Stimulated activated CD4-positive, alpha-beta T cell treated with anti-CD3 and anti-CD28 coated beads, Interleukin-1b, Interleukin-23, amount 100 ng/mL, for 24 hours (primary cell): Measurements from ENCODE around the gene SNAPC3.
"Not testable (repeated sequence)": the region's sequence is repeated elsewhere in the genome, so short reads cannot be mapped to it uniquely, and the experiment has no call there.

Experiments used
- DNase-seq, 4 experiments: peaks; one replicate each; pipeline ENCODE4 v3.0.0-alpha.2; 2020; ENCODE audit warnings: low read depth in 4 of 4, low spot score in 1 of 4

SNAPC3 gene

GRCh38 chr9:15422372-15423230 is at the start of gene SNAPC3:
Gene SNAPC3, plus strand, starts transcription at chr9:15422876. Its CDS starts 4 bp downstream, at chr9:15422880.
- DNase-seq, result peak; percentile 77 to 88 (median 82)

GRCh38 chr9:15373881-15374280 is 48.8 kb upstream of the SNAPC3 start:
- DNase-seq, result no peak

- no peak for DNase-seq
Measured at GRCh38 chr9:15374310-15374709, 48.4 kb upstream of the SNAPC3 start.

- DNase-seq, result no peak
Measured at GRCh38 chr9:15374825-15375224, 47.9 kb upstream of the SNAPC3 start.

- DNase-seq, result no peak
Measured at GRCh38 chr9:15377625-15378540, 44.8 kb upstream of the SNAPC3 start.

- not testable (repeated sequence) for DNase-seq
Measured at GRCh38 chr9:15379317-15379716, 43.4 kb upstream of the SNAPC3 start.

- DNase-seq, result not testable (repeated sequence)
Measured at GRCh38 chr9:15379888-15380287, 42.8 kb upstream of the SNAPC3 start.

- DNase-seq, result no peak
Measured at GRCh38 chr9:15381491-15381890, 41.2 kb upstream of the SNAPC3 start.

GRCh38 chr9:15386465-15386864 is 36.2 kb upstream of the SNAPC3 start:
- DNase-seq, result no peak

GRCh38 chr9:15389173-15389572 is 33.5 kb upstream of the SNAPC3 start:
- no peak for DNase-seq

GRCh38 chr9:15389631-15390030 is 33.0 kb upstream of the SNAPC3 start:
- no peak for DNase-seq

GRCh38 chr9:15390201-15390600 is 32.5 kb upstream of the SNAPC3 start:
- no peak for DNase-seq

GRCh38 chr9:15392363-15392762 is 30.3 kb upstream of the SNAPC3 start:
- no peak for DNase-seq

- DNase-seq, result no peak
Measured at GRCh38 chr9:15400281-15400941, 22.3 kb upstream of the SNAPC3 start.

- DNase-seq, result no peak
Measured at GRCh38 chr9:15401266-15401665, 21.4 kb upstream of the SNAPC3 start.

- no peak for DNase-seq
Measured at GRCh38 chr9:15403155-15403554, 19.5 kb upstream of the SNAPC3 start.

GRCh38 chr9:15404171-15404570 is 18.5 kb upstream of the SNAPC3 start:
- no peak for DNase-seq

- peak in 1 of 4 experiments; percentile 13 for DNase-seq
Measured at GRCh38 chr9:15416880-15417279, 5.8 kb upstream of the SNAPC3 start.

- DNase-seq, result no peak
Measured at GRCh38 chr9:15417626-15418025, 5.0 kb upstream of the SNAPC3 start.

- DNase-seq, result no peak
Measured at GRCh38 chr9:15420796-15421195, 1.9 kb upstream of the SNAPC3 start.

GRCh38 chr9:15421532-15421931 is 1.1 kb upstream of the SNAPC3 start:
- no peak for DNase-seq
